ENCODE results near the gene MAPKAPK3.

GRCh38 chr3:50615190-50615589 is 1.8 kb upstream of the MAPKAPK3 start:
- no peak for TF ChIP-seq CTCF (IDR thresholded peaks at IDR 0.05)
- no peak for TF ChIP-seq POLR2AphosphoS5 (IDR thresholded peaks at IDR 0.05)
- TF ChIP-seq EP300 (IDR thresholded peaks at IDR 0.05), result no peak
- TF ChIP-seq POLR2A (IDR thresholded peaks at IDR 0.05), result no peak

Data from upper lobe of left lung (tissue), 4 donors.